MCF 10A (cell line): ENCODE measurements around the gene SMIM1. TPM values are rescaled to one million over a fixed set of nuclear protein-coding genes. Genes with fewer than 3 reads are reported as not detected.
"Not testable (repeated sequence)": the region's sequence is repeated elsewhere in the genome, so short reads cannot be mapped to it uniquely, and the experiment has no call there.

ENCODE experiments used
- BruUV-seq: library from RNA; stranded (reverse); fragments of 400-500 nt; replicated peaks from 2 replicates; lab custom pipeline; 2021; lab: Mats Ljungman, UMichigan
- CTCF ChIA-PET: fragments of 300-600 bp; sonication (Branson Sonifier 250); formaldehyde crosslinking; extraction: SDS; loops from one replicate; lab custom pipeline; 2021; ENCODE audit warnings: antibody characterized with exemption, inconsistent platforms; lab: Yijun Ruan, JAX
- POLR2A ChIA-PET: fragments of 300-600, 350-650 bp; sonication (Branson Sonifier 250); formaldehyde crosslinking; extraction: SDS; loops from one replicate; lab custom pipeline; 2020; ENCODE audit warnings: antibody characterized with exemption, inconsistent platforms; lab: Yijun Ruan, JAX
- DNase-seq: peaks from one replicate; pipeline ENCODE4 v3.0.0-alpha.2; 2018; ENCODE audit not compliant: unreplicated experiment
- H3K27ac Mint-ChIP-seq: one replicate; pipeline ENCODE4 v1.8.0; 2022; ENCODE audit warnings: mild to moderate bottlenecking, low read depth, mixed read lengths; ENCODE audit not compliant: unreplicated experiment
- H3K27me3 Mint-ChIP-seq: one replicate; pipeline ENCODE4 v1.8.0; 2022; ENCODE audit warnings: mixed read lengths; ENCODE audit not compliant: insufficient read depth, unreplicated experiment
- H3K36me3 Mint-ChIP-seq: one replicate; pipeline ENCODE4 v1.8.0; 2022; ENCODE audit warnings: mild to moderate bottlenecking, moderate library complexity, mixed read lengths; ENCODE audit not compliant: insufficient read depth, unreplicated experiment
- H3K4me1 Mint-ChIP-seq: one replicate; pipeline ENCODE4 v1.8.0; 2022; ENCODE audit warnings: mixed read lengths; ENCODE audit not compliant: insufficient read depth, unreplicated experiment
- H3K4me3 Mint-ChIP-seq: one replicate; pipeline ENCODE4 v1.8.0; 2022; ENCODE audit warnings: mild to moderate bottlenecking, moderate library complexity, mixed read lengths; ENCODE audit not compliant: unreplicated experiment
- H3K9me3 Mint-ChIP-seq: one replicate; pipeline ENCODE4 v1.8.0; 2022; ENCODE audit warnings: mixed read lengths; ENCODE audit not compliant: unreplicated experiment
- intact Hi-C: fragments of 100-400 bp; cut with micrococcal nuclease; formaldehyde crosslinking; loops from 2 replicates; pipeline ENCODE4 v1.14.1; 2022
- total RNA-seq: library from RNA; stranded (reverse); gene quantifications from 2 replicates; pipeline ENCODE4 v1.2.3, GENCODE V29; 2022
- TF ChIP-seq, protein P1 (sequence below): fragments of 200-600 bp; IDR thresholded peaks from one replicate; pipeline ENCODE4 v1.8.0; 2022; ENCODE audit warnings: antibody characterized with exemption, mild to moderate bottlenecking; ENCODE audit not compliant: unreplicated experiment

SMIM1 gene
- total RNA-seq, 1 experiment from 2014 or later = not detected

DNA sequence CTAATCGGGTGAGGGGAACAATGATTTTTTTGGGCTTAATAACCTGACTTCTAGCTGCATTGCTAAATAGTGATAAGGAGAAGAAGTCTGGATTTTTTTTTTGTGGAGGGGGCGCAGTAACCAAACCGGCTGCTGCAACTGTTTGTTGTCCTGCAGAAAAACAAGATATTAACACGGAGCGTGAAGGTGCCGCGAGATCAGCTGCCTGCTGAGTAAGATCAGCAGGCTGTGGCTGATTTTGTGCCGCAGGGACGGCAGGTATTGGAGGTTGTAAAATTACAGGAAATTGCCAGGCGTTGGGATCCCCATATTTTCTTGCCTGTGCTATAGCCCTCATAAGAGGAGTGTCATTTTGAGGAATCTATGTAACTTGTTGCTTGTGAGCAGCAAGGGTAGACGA, 32.5 kb downstream of the SMIM1 start:
- peaks cover 5% of the 10 kb centered on the region for H3K4me1 Mint-ChIP-seq
- ChIA-PET CTCF (interaction anchor here (0.6 to 0.7 kb wide), 2 partner anchors 216 to 1752 kb away, joined by 4 to 5 read pairs; no protein-coding TSS in a partner anchor), POLR2A (no interaction called here)
- DNase-seq = no peak
- peaks cover 3% of the 10 kb centered on the region for H3K36me3 Mint-ChIP-seq
- no peaks in the 10 kb centered on the region for H3K9me3 Mint-ChIP-seq
- no peak overlapping the region for H3K4me3 Mint-ChIP-seq
- H3K27ac Mint-ChIP-seq = no peak overlapping the region
- intact Hi-C loops = no loop called here
- TF ChIP-seq, protein P1, sequence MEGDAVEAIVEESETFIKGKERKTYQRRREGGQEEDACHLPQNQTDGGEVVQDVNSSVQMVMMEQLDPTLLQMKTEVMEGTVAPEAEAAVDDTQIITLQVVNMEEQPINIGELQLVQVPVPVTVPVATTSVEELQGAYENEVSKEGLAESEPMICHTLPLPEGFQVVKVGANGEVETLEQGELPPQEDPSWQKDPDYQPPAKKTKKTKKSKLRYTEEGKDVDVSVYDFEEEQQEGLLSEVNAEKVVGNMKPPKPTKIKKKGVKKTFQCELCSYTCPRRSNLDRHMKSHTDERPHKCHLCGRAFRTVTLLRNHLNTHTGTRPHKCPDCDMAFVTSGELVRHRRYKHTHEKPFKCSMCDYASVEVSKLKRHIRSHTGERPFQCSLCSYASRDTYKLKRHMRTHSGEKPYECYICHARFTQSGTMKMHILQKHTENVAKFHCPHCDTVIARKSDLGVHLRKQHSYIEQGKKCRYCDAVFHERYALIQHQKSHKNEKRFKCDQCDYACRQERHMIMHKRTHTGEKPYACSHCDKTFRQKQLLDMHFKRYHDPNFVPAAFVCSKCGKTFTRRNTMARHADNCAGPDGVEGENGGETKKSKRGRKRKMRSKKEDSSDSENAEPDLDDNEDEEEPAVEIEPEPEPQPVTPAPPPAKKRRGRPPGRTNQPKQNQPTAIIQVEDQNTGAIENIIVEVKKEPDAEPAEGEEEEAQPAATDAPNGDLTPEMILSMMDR = no peak
- H3K27me3 Mint-ChIP-seq = peaks cover 9% of the 10 kb centered on the region
- no TSS peak for BruUV-seq

DNA sequence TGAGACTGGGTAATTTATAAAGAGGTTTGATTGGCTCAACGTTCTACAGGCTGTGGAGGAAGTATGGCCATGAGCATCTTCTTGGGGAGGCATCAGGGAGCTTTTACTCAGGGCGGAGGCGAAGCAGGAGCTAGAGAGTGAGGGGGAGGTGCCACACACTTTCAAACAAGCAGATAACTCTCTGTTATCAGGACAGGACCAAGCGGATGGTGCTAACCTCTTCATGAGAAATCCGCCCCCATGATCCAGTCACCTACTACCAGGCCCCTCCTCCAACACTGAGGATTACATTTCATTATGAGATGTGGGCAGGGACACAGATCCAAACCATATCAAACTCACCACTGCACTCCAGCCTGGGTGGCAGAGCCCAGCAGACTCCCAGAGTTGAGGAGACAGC, 35.2 kb downstream of the SMIM1 start:
- no peak overlapping the region for H3K4me3 Mint-ChIP-seq
- CTCF ChIA-PET = interaction anchor here (0.6 to 1.4 kb wide), 3 partner anchors 8 to 993 kb away, joined by 3 read pairs; no protein-coding TSS in a partner anchor
- H3K4me1 Mint-ChIP-seq = no peaks in the 10 kb centered on the region
- H3K27ac Mint-ChIP-seq = no peak overlapping the region
- H3K27me3 Mint-ChIP-seq = no peaks in the 10 kb centered on the region
- no peaks in the 10 kb centered on the region for H3K9me3 Mint-ChIP-seq
- DNase-seq = no peak
- TF ChIP-seq, protein P1 = no peak
- no TSS peak for BruUV-seq
- POLR2A ChIA-PET = no interaction called here
- intact Hi-C loops = no loop called here
- H3K36me3 Mint-ChIP-seq = peaks cover 6% of the 10 kb centered on the region

DNA sequence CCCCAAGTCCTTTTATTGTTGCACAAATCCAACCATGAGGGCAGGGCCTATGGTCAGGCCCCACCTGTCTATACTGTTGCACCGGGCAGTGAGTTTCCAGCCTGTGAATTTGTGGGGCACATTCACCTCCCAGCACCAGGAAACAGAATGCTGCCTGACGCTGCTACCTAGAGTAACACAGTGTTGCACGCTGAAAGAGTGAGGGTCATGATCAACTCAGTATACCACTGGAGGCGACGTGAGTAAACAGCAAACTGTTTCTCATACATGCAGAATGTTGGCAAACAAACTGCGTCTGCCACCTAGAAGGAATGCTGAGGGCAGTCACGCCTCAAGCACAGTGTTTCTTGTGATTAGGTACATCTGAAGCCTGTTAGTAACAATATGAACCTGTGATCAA, 37.1 kb downstream of the SMIM1 start:
- ChIA-PET POLR2A (interaction anchor here (0.6 kb wide), 1 partner anchor 20 kb away, joined by 3 read pairs; no protein-coding TSS in a partner anchor), CTCF (interaction anchor here (0.6 kb wide), 1 partner anchor 272 kb away, joined by 4 read pairs; no protein-coding TSS in a partner anchor)
- TF ChIP-seq, protein P1 = no peak
- H3K9me3 Mint-ChIP-seq = no peaks in the 10 kb centered on the region
- intact Hi-C loops = no loop called here
- no peaks in the 10 kb centered on the region for H3K4me1 Mint-ChIP-seq
- no peak for DNase-seq
- H3K4me3 Mint-ChIP-seq = no peak overlapping the region
- H3K27ac Mint-ChIP-seq = no peak overlapping the region
- no TSS peak for BruUV-seq
- H3K36me3 Mint-ChIP-seq = peaks cover 12% of the 10 kb centered on the region
- H3K27me3 Mint-ChIP-seq = no peaks in the 10 kb centered on the region

DNA sequence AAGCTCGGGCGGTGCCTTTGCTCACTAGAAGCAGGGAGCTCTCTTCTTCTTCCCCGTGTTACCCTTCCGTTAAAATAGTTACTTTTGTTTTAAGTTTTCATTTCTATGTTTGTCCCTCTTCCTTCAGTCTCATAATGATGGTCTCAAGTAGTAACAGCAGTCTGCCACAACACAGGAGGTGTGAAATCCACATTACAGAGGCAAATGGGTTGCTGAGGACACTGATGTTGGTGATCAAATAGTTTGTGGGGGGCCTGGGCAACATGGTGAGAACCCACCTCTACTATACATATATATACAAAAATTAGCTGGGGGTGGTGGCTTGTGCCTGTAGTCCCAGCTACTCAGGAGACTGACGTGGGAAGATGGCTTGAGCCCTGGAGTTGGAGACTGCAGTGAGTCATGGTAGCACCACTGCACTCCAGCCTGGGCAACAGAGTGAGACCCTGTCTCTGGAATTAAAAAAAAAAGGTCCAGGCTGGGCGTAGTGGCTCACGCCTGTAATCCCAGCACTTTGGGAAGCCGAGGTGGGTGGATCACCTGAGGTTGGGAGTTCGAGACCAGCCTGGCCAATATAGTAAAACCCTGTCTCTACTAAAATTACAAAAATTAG, 37.7 kb downstream of the SMIM1 start:
- POLR2A ChIA-PET = interaction anchor here (0.6 kb wide), 1 partner anchor 20 kb away, joined by 3 read pairs; no protein-coding TSS in a partner anchor
- DNase-seq, H3K27me3 Mint-ChIP-seq, H3K9me3 Mint-ChIP-seq, BruUV-seq, H3K27ac Mint-ChIP-seq, intact Hi-C loops, H3K4me1 Mint-ChIP-seq, H3K4me3 Mint-ChIP-seq: not testable (repeated sequence)
- peaks cover 14% of the 10 kb centered on the region for H3K36me3 Mint-ChIP-seq
- CTCF ChIA-PET = interaction anchor here (0.6 to 1.0 kb wide), 2 partner anchors 8 to 273 kb away, joined by 4 read pairs; no protein-coding TSS in a partner anchor
